ENCODE results near the gene CCDC50. TPM values are rescaled to one million over a fixed set of nuclear protein-coding genes. Genes with fewer than 3 reads are reported as not detected.

CCDC50 gene
- total RNA-seq, 1 experiment from 2014 or later, result 47.8 TPM

- intact Hi-C loops (cut with micrococcal nuclease), result no loop called here
- H3K4me2 ChIP-seq (ENCODE audit: low read length), result no peak overlapping the region
- H3K79me2 ChIP-seq (ENCODE audit: insufficient read depth, low read length), result peaks cover 6% of the 10 kb centered on the region
- H3K9me2 ChIP-seq (ENCODE audit: insufficient read depth), result no peaks in the 10 kb centered on the region
- no peaks in the 10 kb centered on the region for H3K27me3 ChIP-seq (ENCODE audit: insufficient read depth, low read length)
- no peak for TF ChIP-seq RAD21 (IDR thresholded peaks at IDR 0.05; ENCODE audit: low read depth)
- no peak for TF ChIP-seq SRF (IDR thresholded peaks at IDR 0.05; ENCODE audit: low read depth)
- TF ChIP-seq REST (IDR thresholded peaks at IDR 0.05; ENCODE audit: low read depth), result no peak
- TF ChIP-seq JUND (IDR thresholded peaks at IDR 0.05), result no peak
- TF ChIP-seq CTCF (IDR thresholded peaks at IDR 0.05 in 2 of 3, conservative IDR thresholded peaks at IDR 0.05 in 1 of 3; ENCODE audit: borderline replicate concordance in 1 of 3, insufficient read depth in 1 of 3, low read depth in 2 of 3, low read length in 2 of 3), result no peak
- no peak for TF ChIP-seq CBX3 (IDR thresholded peaks at IDR 0.05; ENCODE audit: low read depth)
- TF ChIP-seq ELF1 (IDR thresholded peaks at IDR 0.05; ENCODE audit: borderline replicate concordance, low read depth), result no peak
- no peak for TF ChIP-seq SP1 (IDR thresholded peaks at IDR 0.05; ENCODE audit: low read depth)
- TF ChIP-seq CEBPB (IDR thresholded peaks at IDR 0.05; ENCODE audit: low read depth), result no peak
- H3K9me3 ChIP-seq (ENCODE audit: control insufficient read depth in 1 of 2, insufficient read depth in 1 of 2, low read depth in 1 of 2, low read length in 2 of 2), result no peaks in the 10 kb centered on the region
- ATAC-seq (no peak), DNase-seq (ENCODE audit: low read depth, low spot score) (no peak)
- H4K20me1 ChIP-seq (ENCODE audit: insufficient read depth), result no peaks in the 10 kb centered on the region
- ChIA-PET POLR2A (no interaction called here), CTCF (no interaction called here), RAD21 (ENCODE audit: low non-redundant PET in 1 of 2, low total read pairs in 2 of 2, uncharacterized antibody in 2 of 2, unreplicated experiment in 2 of 2) (no interaction called here)
- peaks cover 10 to 20% of the 10 kb centered on the region in 2 experiments; a peak in 3 of 4 replicates for H3K4me1 ChIP-seq (ENCODE audit: control insufficient read depth in 1 of 2, insufficient read depth in 2 of 2, low read length in 2 of 2)
- no peak overlapping the region for H3K4me3 ChIP-seq (replicated peaks in 1 of 2; ENCODE audit: low read depth in 1 of 2, low read length in 2 of 2)
- BruUV-seq (replicated peaks), result no TSS peak
- no peaks in the 10 kb centered on the region for H3K36me3 ChIP-seq (ENCODE audit: control insufficient read depth in 1 of 2, insufficient read depth in 2 of 2, low read length in 2 of 2)
- no peak overlapping the region for H3K27ac ChIP-seq (ENCODE audit: low read depth, low read length)
- H2AFZ ChIP-seq (ENCODE audit: low read depth, low read length, poor library complexity, severe bottlenecking), result no peak overlapping the region
- H3K9ac ChIP-seq (ENCODE audit: low read length), result no peak overlapping the region
Observed at GRCh38 chr3:191324936-191325335, 4.3 kb upstream of the CCDC50 start.

Measured in HCT116 (cell line).